Left ventricle myocardium inferior (tissue), 1 donor: Measurements from ENCODE around the gene MOB3A. TPM values are rescaled to one million over a fixed set of nuclear protein-coding genes. Genes with fewer than 3 reads are reported as not detected.
"Not testable (repeated sequence)": the region's sequence is repeated elsewhere in the genome, so short reads cannot be mapped to it uniquely, and the experiment has no call there.

Experiments
- DNase-seq: peaks from one replicate; pipeline ENCODE4 v3.0.0-alpha.2; 2020
- H3K27ac ChIP-seq: fragments of 200-600 bp; replicated peaks from 2 replicates; pipeline ENCODE4 v1.8.0; 2021
- H3K27me3 ChIP-seq: fragments of 200-600 bp; 2 replicates; pipeline ENCODE4 v1.8.0; 2021; ENCODE audit warnings: low read depth
- H3K36me3 ChIP-seq: fragments of 200-600 bp; 2 replicates; pipeline ENCODE4 v1.8.0; 2021
- H3K4me1 ChIP-seq: fragments of 200-600 bp; 2 replicates; pipeline ENCODE4 v1.8.0; 2021
- H3K4me3 ChIP-seq: fragments of 200-600 bp; 2 replicates; pipeline ENCODE4 v1.8.0; 2021; ENCODE audit warnings: mild to moderate bottlenecking, moderate library complexity
- H3K9me3 ChIP-seq: fragments of 200-600 bp; replicated peaks from 2 replicates; pipeline ENCODE4 v1.8.0; 2021
- CTCF ChIP-seq: fragments of 200-600 bp; IDR thresholded peaks from 2 replicates; pipeline ENCODE4 v1.8.0; 2021; ENCODE audit warnings: antibody characterized with exemption, mild to moderate bottlenecking, borderline replicate concordance
- intact Hi-C: fragments of 100-400 bp; cut with micrococcal nuclease; formaldehyde crosslinking; loops from one replicate; pipeline ENCODE4 v1.11.0; 2022
- total RNA-seq: library from RNA; stranded (reverse); fragmentation: NEBNext Ultra II Directional; extraction: Animal tissue kit (Norgen Biotek cat#: 25700); gene quantifications from one replicate; pipeline ENCODE4 v1.2.1, GENCODE V29; 2021
- donor health status: DM: no; HTN: yes; CAD: no; lungs with severe emphysema.

Gene MOB3A
- total RNA-seq, 1 donor from 2014 or later = 16.1 TPM

GRCh38 chr19:2128252-2128651 is 32.1 kb upstream of the MOB3A start:
- H3K36me3 ChIP-seq = peaks cover 74% of the 10 kb centered on the region
- peaks cover 50% of the 10 kb centered on the region for H3K4me1 ChIP-seq
- H3K27ac ChIP-seq = peak overlapping the region; percentile 94
- H3K4me3 ChIP-seq, intact Hi-C loops, H3K9me3 ChIP-seq, H3K27me3 ChIP-seq, DNase-seq: not testable (repeated sequence)
- peak; percentile 20 for TF ChIP-seq CTCF

- H3K27me3 ChIP-seq = no peaks in the 10 kb centered on the region
- H3K4me1 ChIP-seq = peaks cover 45% of the 10 kb centered on the region
- no peak overlapping the region for H3K4me3 ChIP-seq
- peaks cover 76% of the 10 kb centered on the region for H3K36me3 ChIP-seq
- no peak for TF ChIP-seq CTCF
- intact Hi-C loops = no loop called here
- no peaks in the 10 kb centered on the region for H3K9me3 ChIP-seq
- DNase-seq = peak; percentile 81
- peak overlapping the region; percentile 94 for H3K27ac ChIP-seq
These were observed 31.6 kb upstream of the MOB3A start for GRCh38 chr19:2127758-2128157.

GRCh38 chr19:2126879-2127518 is 30.9 kb upstream of the MOB3A start:
- Histone ChIP-seq H3K9me3 (no peaks in the 10 kb centered on the region), H3K4me1 (peaks cover 38% of the 10 kb centered on the region), H3K36me3 (peaks cover 76% of the 10 kb centered on the region), H3K27ac (peak overlapping the region; percentile 94), H3K27me3 (no peaks in the 10 kb centered on the region), H3K4me3 (no peak overlapping the region)
- intact Hi-C loops = no loop called here
- no peak for DNase-seq
- TF ChIP-seq CTCF = no peak

- H3K4me1 ChIP-seq = peaks cover 14% of the 10 kb centered on the region
- peaks cover 83% of the 10 kb centered on the region for H3K36me3 ChIP-seq
- no peak overlapping the region for H3K4me3 ChIP-seq
- intact Hi-C loops = no loop called here
- H3K27ac ChIP-seq = no peak overlapping the region
- DNase-seq = no peak
- H3K27me3 ChIP-seq = no peaks in the 10 kb centered on the region
- no peaks in the 10 kb centered on the region for H3K9me3 ChIP-seq
- TF ChIP-seq CTCF = no peak
These were observed 27.7 kb upstream of the MOB3A start for GRCh38 chr19:2123682-2124387.

- intact Hi-C loops = no loop called here
These were observed 26.9 kb upstream of the MOB3A start for GRCh38 chr19:2122982-2123381.

More at GRCh38 chr19:2122982-2123381, 26.9 kb upstream of the MOB3A start:
- Histone ChIP-seq H3K36me3 (peaks cover 91% of the 10 kb centered on the region), H3K4me1 (peaks cover 10% of the 10 kb centered on the region), H3K9me3 (no peaks in the 10 kb centered on the region), H3K4me3 (no peak overlapping the region), H3K27ac (no peak overlapping the region), H3K27me3 (no peaks in the 10 kb centered on the region)
- no peak for DNase-seq
- TF ChIP-seq CTCF = no peak
